SU-DHL-6 (cell line): ENCODE results near the gene OR10A7.

Experiments used
- EZH2phosphoT487 ChIP-seq: fragments of 200-600 bp; sonication (generic), shearing (Covaris generic); conservative IDR thresholded peaks from 2 replicates; pipeline ENCODE4 v1.6.1; 2018; ENCODE audit warnings: mild to moderate bottlenecking, antibody characterized with exemption, low read length, moderate library complexity, mixed read lengths
- TF ChIP-seq, protein P1 (sequence below): fragments of 200-600 bp; sonication (generic); IDR thresholded peaks from one replicate; pipeline ENCODE4 v1.5.1; 2017; ENCODE audit warnings: antibody characterized with exemption, mild to moderate bottlenecking, low read length, moderate library complexity; ENCODE audit not compliant: insufficient read depth, poor library complexity, severe bottlenecking

DNA sequence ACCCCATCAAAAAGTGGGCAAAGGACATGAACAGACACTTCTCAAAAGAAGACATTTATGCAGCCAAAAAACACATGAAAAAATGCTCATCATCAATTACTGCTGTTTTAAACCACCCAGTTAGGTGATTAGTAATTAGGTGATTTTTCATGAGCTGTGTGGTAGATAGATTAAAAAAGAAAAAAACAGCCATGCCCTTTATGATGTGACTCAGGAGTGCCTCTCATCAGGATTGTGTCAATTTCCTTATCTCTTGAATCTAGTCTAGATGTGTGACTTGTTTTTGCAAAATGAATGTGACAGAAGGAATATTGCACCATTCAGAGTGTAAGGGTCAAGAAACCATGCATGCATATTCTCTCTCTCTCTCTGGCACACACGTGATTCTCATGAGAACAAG lies 5.7 kb downstream of the OR10A7 start:
- TF ChIP-seq, protein P1, sequence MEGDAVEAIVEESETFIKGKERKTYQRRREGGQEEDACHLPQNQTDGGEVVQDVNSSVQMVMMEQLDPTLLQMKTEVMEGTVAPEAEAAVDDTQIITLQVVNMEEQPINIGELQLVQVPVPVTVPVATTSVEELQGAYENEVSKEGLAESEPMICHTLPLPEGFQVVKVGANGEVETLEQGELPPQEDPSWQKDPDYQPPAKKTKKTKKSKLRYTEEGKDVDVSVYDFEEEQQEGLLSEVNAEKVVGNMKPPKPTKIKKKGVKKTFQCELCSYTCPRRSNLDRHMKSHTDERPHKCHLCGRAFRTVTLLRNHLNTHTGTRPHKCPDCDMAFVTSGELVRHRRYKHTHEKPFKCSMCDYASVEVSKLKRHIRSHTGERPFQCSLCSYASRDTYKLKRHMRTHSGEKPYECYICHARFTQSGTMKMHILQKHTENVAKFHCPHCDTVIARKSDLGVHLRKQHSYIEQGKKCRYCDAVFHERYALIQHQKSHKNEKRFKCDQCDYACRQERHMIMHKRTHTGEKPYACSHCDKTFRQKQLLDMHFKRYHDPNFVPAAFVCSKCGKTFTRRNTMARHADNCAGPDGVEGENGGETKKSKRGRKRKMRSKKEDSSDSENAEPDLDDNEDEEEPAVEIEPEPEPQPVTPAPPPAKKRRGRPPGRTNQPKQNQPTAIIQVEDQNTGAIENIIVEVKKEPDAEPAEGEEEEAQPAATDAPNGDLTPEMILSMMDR, result no peak
- no peak for TF ChIP-seq EZH2phosphoT487
